PC-9 (cell line): ENCODE data around the gene CHRNA9.

ENCODE experiments used
- EZH2 ChIP-seq: fragments of 200-600 bp; sonication (generic); IDR thresholded peaks from 2 replicates; pipeline ENCODE4 v1.8.0; 2017; ENCODE audit warnings: antibody characterized with exemption, low read depth
- TF ChIP-seq, protein P1 (sequence below): fragments of 200-600 bp; sonication (generic); conservative IDR thresholded peaks from 2 replicates; pipeline ENCODE4 v1.6.1; 2017; ENCODE audit warnings: mixed run types, antibody characterized with exemption, mild to moderate bottlenecking, moderate library complexity

DNA sequence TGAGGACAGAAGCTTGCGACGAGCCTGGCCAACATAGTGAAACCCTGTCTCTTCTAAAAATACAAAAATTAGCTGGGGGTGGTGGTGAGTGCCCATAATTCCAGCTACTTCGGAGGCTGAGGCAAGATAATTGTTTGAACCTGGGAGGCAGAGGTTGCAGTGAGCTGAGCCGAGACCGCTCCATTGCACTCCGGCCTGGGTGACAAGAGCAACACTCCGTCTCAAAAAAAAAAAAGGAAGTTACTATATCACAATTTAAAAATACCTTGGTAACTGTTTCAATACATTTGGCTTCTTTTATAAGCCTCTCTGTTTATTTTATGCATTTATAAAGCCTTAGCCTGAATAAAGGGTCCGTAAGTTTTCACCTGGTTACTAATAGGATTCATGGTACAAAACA, 46.6 kb upstream of the CHRNA9 start:
- TF ChIP-seq, protein P1, sequence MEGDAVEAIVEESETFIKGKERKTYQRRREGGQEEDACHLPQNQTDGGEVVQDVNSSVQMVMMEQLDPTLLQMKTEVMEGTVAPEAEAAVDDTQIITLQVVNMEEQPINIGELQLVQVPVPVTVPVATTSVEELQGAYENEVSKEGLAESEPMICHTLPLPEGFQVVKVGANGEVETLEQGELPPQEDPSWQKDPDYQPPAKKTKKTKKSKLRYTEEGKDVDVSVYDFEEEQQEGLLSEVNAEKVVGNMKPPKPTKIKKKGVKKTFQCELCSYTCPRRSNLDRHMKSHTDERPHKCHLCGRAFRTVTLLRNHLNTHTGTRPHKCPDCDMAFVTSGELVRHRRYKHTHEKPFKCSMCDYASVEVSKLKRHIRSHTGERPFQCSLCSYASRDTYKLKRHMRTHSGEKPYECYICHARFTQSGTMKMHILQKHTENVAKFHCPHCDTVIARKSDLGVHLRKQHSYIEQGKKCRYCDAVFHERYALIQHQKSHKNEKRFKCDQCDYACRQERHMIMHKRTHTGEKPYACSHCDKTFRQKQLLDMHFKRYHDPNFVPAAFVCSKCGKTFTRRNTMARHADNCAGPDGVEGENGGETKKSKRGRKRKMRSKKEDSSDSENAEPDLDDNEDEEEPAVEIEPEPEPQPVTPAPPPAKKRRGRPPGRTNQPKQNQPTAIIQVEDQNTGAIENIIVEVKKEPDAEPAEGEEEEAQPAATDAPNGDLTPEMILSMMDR: no peak
- TF ChIP-seq EZH2: no peak
